ENCODE results near the gene PCBP3.

DNA sequence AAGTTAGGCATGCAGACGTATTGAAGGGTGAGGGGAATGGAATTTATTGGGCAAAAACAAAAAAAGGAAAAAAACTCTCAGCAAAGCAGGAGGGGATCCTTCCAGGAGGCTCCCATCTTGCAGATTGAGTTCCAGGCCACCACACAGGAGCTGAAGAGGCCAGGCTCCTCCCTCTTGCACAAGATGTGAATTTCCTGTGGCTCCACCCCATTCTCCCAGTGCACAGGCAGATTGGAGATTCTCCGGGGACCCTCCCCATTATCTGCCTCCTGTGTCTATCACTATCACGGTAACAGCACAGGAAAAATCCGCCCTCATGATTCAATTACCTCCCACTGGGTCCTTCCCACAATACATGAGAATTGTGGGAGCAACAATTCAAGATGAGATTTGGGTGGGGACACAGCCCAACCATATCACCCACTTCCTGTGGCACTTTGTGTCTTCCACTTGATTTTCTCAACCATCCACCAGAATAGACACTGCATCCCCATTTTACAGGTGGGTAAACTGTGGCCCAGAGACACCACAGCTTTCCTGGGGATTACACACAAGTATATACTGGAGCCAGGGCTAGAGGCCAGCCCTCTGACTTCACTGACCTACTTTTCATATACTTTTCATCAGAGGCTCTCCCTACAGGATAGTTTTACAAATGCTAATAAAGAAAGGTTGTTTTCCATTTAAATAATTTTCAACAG, 319.2 kb downstream of the PCBP3 start:
- TF ChIP-seq SUZ12 (IDR thresholded peaks at IDR 0.05; ENCODE audit: extremely low read depth, insufficient read depth, insufficient read length) (no peak), ZNF274 (IDR thresholded peaks at IDR 0.05; ENCODE audit: low read depth, low read length) (no peak), YY1 (IDR thresholded peaks at IDR 0.05; ENCODE audit: insufficient read depth, insufficient read length) (no peak)
